HCT116 (cell line): ENCODE measurements around the gene SMYD3.

Experiments used
- CTCF ChIP-seq, 3 experiments: fragments of 200-600 bp in 1 of 3; sonication (generic) in 1 of 3; IDR thresholded peaks in 2 of 3; conservative IDR thresholded peaks in 1 of 3; 2 replicates each; pipeline ENCODE4 v1.5.1; 2012 to 2017; ENCODE audit warnings: low read depth in 2 of 3, low read length in 2 of 3, antibody characterized with exemption in 1 of 3, borderline replicate concordance in 1 of 3, control low read depth in 1 of 3, mild to moderate bottlenecking in 1 of 3, mixed read lengths in 1 of 3, mixed run types in 1 of 3, moderate library complexity in 1 of 3; ENCODE audit not compliant: insufficient read depth in 1 of 3
- EGR1 ChIP-seq: IDR thresholded peaks from 2 replicates; pipeline ENCODE4 v1.6.1; 2012; ENCODE audit warnings: low read depth
- EZH2 ChIP-seq: fragments of 200-600 bp; sonication (generic); IDR thresholded peaks from 2 replicates; pipeline ENCODE4 v1.6.1; 2017; ENCODE audit warnings: antibody characterized with exemption, mixed run types
- MAX ChIP-seq: IDR thresholded peaks from 2 replicates; pipeline ENCODE4 v1.6.1; 2012
- POLR2AphosphoS5 ChIP-seq: IDR thresholded peaks from 2 replicates; pipeline ENCODE4 v1.6.1; 2011; ENCODE audit warnings: mild to moderate bottlenecking, low read depth, low read length, moderate library complexity
- SP1 ChIP-seq: IDR thresholded peaks from 2 replicates; pipeline ENCODE4 v1.6.1; 2012; ENCODE audit warnings: low read depth
- YY1 ChIP-seq: IDR thresholded peaks from 2 replicates; pipeline ENCODE4 v1.6.1; 2011; ENCODE audit warnings: low read length, low read depth, moderate library complexity, mild to moderate bottlenecking; ENCODE audit not compliant: insufficient replicate concordance; ENCODE audit errors: extremely low read depth

GRCh38 chr1:246001142-246001836 lies 505.8 kb downstream of the SMYD3 start:
- TF ChIP-seq EZH2 (no peak), CTCF (IDR thresholded peaks at IDR 0.05 in 2 of 3, conservative IDR thresholded peaks at IDR 0.05 in 1 of 3; ENCODE audit: borderline replicate concordance in 1 of 3, insufficient read depth in 1 of 3, low read depth in 2 of 3, low read length in 2 of 3) (no peak), YY1 (no peak), SP1 (no peak), MAX (no peak), POLR2AphosphoS5 (no peak), EGR1 (no peak)
